ENCODE results near the gene SLC22A12. TPM values are rescaled to one million over a fixed set of nuclear protein-coding genes. Genes with fewer than 3 reads are reported as not detected.

SLC22A12 gene
- total RNA-seq, 4 donors from 2014 or later, result not detected

- no peak for DNase-seq
- Histone ChIP-seq H3K27ac (no peak overlapping the region), H3K27me3 (no peaks in the 10 kb centered on the region), H3K9me3 (no peaks in the 10 kb centered on the region), H3K4me1 (peaks cover 0 to 28% (median 3%) of the 10 kb centered on the region in 3 donors), H3K4me3 (no peak overlapping the region), H3K36me3 (no peaks in the 10 kb centered on the region)
- intact Hi-C loops (cut with DNase I), result no loop called here
- TF ChIP-seq, protein P1, sequence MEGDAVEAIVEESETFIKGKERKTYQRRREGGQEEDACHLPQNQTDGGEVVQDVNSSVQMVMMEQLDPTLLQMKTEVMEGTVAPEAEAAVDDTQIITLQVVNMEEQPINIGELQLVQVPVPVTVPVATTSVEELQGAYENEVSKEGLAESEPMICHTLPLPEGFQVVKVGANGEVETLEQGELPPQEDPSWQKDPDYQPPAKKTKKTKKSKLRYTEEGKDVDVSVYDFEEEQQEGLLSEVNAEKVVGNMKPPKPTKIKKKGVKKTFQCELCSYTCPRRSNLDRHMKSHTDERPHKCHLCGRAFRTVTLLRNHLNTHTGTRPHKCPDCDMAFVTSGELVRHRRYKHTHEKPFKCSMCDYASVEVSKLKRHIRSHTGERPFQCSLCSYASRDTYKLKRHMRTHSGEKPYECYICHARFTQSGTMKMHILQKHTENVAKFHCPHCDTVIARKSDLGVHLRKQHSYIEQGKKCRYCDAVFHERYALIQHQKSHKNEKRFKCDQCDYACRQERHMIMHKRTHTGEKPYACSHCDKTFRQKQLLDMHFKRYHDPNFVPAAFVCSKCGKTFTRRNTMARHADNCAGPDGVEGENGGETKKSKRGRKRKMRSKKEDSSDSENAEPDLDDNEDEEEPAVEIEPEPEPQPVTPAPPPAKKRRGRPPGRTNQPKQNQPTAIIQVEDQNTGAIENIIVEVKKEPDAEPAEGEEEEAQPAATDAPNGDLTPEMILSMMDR (IDR thresholded peaks at IDR 0.05), result no peak
- TF ChIP-seq POLR2A (IDR thresholded peaks at IDR 0.05), result no peak
- 79 to 93% methylated on average over 3 of the region's 3 CpGs for WGBS, 2 donors
These were observed 20.7 kb upstream of the SLC22A12 start for GRCh38 chr11:64570341-64570740.

DNA sequence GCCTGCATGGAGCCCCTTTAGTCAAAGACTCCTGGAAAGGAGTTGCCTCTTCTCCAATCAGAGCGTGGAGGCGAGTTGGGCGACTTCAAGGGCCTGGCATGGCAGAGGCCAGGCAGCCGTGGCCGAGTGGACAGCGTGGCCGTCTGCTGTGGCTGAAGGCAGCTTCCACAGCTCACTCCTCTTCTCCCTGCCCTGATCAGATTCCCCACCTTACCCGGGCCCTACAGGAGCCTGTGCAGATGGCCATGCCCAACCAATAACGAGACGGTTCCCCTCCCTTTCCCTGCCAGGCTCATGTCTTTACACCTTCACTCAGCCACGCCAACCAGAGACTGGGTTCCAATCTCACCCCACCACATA, 20.0 kb upstream of the SLC22A12 start:
- TF ChIP-seq, protein P1 (IDR thresholded peaks at IDR 0.05), result no peak
- TF ChIP-seq POLR2A (IDR thresholded peaks at IDR 0.05), result no peak
- Histone ChIP-seq H3K36me3 (no peaks in the 10 kb centered on the region), H3K27ac (no peak overlapping the region), H3K4me3 (no peak overlapping the region), H3K27me3 (no peaks in the 10 kb centered on the region), H3K4me1 (peaks cover 0 to 25% (median 3%) of the 10 kb centered on the region in 3 donors), H3K9me3 (no peaks in the 10 kb centered on the region)
- no peak for DNase-seq
- intact Hi-C loops (cut with DNase I), result no loop called here
- 83 to 96% methylated on average over 2 to 4 of the region's 11 CpGs for WGBS, 2 donors

GRCh38 chr11:64571410-64572091, 19.5 kb upstream of the SLC22A12 start:
- no peak for DNase-seq
- no peak for TF ChIP-seq POLR2A (IDR thresholded peaks at IDR 0.05)
- TF ChIP-seq, protein P1 (IDR thresholded peaks at IDR 0.05), result no peak
- no peaks in the 10 kb centered on the region for H3K36me3 ChIP-seq
- no peaks in the 10 kb centered on the region for H3K27me3 ChIP-seq
- peaks cover 0 to 20% (median 3%) of the 10 kb centered on the region in 3 donors for H3K4me1 ChIP-seq
- no peak overlapping the region for H3K4me3 ChIP-seq
- H3K9me3 ChIP-seq, result no peaks in the 10 kb centered on the region
- no peak overlapping the region for H3K27ac ChIP-seq
- WGBS, 2 donors, result 31 to 32% methylated on average over 7 to 18 of the region's 22 CpGs
- intact Hi-C loops (cut with DNase I), result no loop called here

- WGBS, 2 donors, result 51 to 62% methylated on average over 3 to 6 of the region's 8 CpGs
- intact Hi-C loops (cut with DNase I), result no loop called here
- TF ChIP-seq, protein P1 (IDR thresholded peaks at IDR 0.05), result no peak
- TF ChIP-seq POLR2A (IDR thresholded peaks at IDR 0.05), result no peak
- H3K4me1 ChIP-seq, result peaks cover 0 to 14% (median 3%) of the 10 kb centered on the region in 3 donors
- H3K27ac ChIP-seq, result no peak overlapping the region
- no peaks in the 10 kb centered on the region for H3K9me3 ChIP-seq
- H3K27me3 ChIP-seq, result no peaks in the 10 kb centered on the region
- no peak overlapping the region for H3K4me3 ChIP-seq
- DNase-seq, result no peak
- no peaks in the 10 kb centered on the region for H3K36me3 ChIP-seq
These were observed 18.9 kb upstream of the SLC22A12 start for GRCh38 chr11:64572143-64572542.

GRCh38 chr11:64577202-64577601, 13.8 kb upstream of the SLC22A12 start:
- H3K27ac ChIP-seq, result no peak overlapping the region
- no peak for DNase-seq
- H3K27me3 ChIP-seq, result no peaks in the 10 kb centered on the region
- no peak overlapping the region for H3K4me3 ChIP-seq
- peaks cover 0 to 2% (median 0%) of the 10 kb centered on the region in 3 donors for H3K4me1 ChIP-seq
- TF ChIP-seq POLR2A (IDR thresholded peaks at IDR 0.05), result no peak
- TF ChIP-seq, protein P1 (IDR thresholded peaks at IDR 0.05), result no peak
- 86 to 93% methylated on average over 6 of the region's 6 CpGs for WGBS, 2 donors
- no peaks in the 10 kb centered on the region for H3K36me3 ChIP-seq
- no peaks in the 10 kb centered on the region for H3K9me3 ChIP-seq
- intact Hi-C loops (cut with DNase I), result no loop called here
